HG03045 (cell line): Measurements from ENCODE around the gene C1QTNF12.
A peak's percentile ranks its signal among the peaks of the same experiment; 100 is the strongest.

Experiments used
- ATAC-seq: cut with Tn5 transposase; IDR thresholded peaks from one replicate; pipeline ENCODE4 v1.9.1; 2021; ENCODE audit warnings: mild to moderate bottlenecking, moderate library complexity; ENCODE audit not compliant: unreplicated experiment

Gene C1QTNF12

GRCh38 chr1:1282998-1283397 lies 36.5 kb upstream of the C1QTNF12 start:
- ATAC-seq = no peak

GRCh38 chr1:1281533-1282321 lies 35.2 kb upstream of the C1QTNF12 start:
- no peak for ATAC-seq

GRCh38 chr1:1280782-1281481 lies 34.4 kb upstream of the C1QTNF12 start:
- no peak for ATAC-seq

- ATAC-seq = no peak
Observed at GRCh38 chr1:1279028-1279427, 32.5 kb upstream of the C1QTNF12 start.

GRCh38 chr1:1278620-1279019 lies 32.1 kb upstream of the C1QTNF12 start:
- no peak for ATAC-seq

- no peak for ATAC-seq
Observed at GRCh38 chr1:1275836-1276235, 29.3 kb upstream of the C1QTNF12 start.

- no peak for ATAC-seq
Observed at GRCh38 chr1:1274931-1275431, 28.5 kb upstream of the C1QTNF12 start.

GRCh38 chr1:1274299-1274930 lies 27.9 kb upstream of the C1QTNF12 start:
- ATAC-seq = no peak

GRCh38 chr1:1273512-1274298 lies 27.2 kb upstream of the C1QTNF12 start, which contains the start of gene UBE2J2:
Gene UBE2J2, minus strand, starts transcription at chr1:1273854. Its CDS starts 5,862 bp downstream, at chr1:1267992.
- peak; percentile 85 for ATAC-seq

GRCh38 chr1:1273209-1273511 lies 26.6 kb upstream of the C1QTNF12 start:
- ATAC-seq = no peak

- ATAC-seq = no peak
Observed at GRCh38 chr1:1272341-1273208, 26.1 kb upstream of the C1QTNF12 start.

GRCh38 chr1:1270813-1271212 lies 24.3 kb upstream of the C1QTNF12 start:
- no peak for ATAC-seq

GRCh38 chr1:1268284-1268682 lies 21.8 kb upstream of the C1QTNF12 start:
- ATAC-seq = no peak

- no peak for ATAC-seq
Observed at GRCh38 chr1:1267488-1268283, 21.2 kb upstream of the C1QTNF12 start.

GRCh38 chr1:1264868-1265272 lies 18.3 kb upstream of the C1QTNF12 start:
- ATAC-seq = no peak

GRCh38 chr1:1264026-1264425 lies 17.5 kb upstream of the C1QTNF12 start:
- ATAC-seq = no peak

- no peak for ATAC-seq
Observed at GRCh38 chr1:1262758-1263157, 16.2 kb upstream of the C1QTNF12 start.

GRCh38 chr1:1262071-1262470 lies 15.5 kb upstream of the C1QTNF12 start:
- ATAC-seq = no peak

- ATAC-seq = no peak
Observed at GRCh38 chr1:1260843-1261560, 14.5 kb upstream of the C1QTNF12 start.
